Testis (tissue), 5 donors: ENCODE results near the gene RRAD. TPM values are rescaled to one million over a fixed set of nuclear protein-coding genes. Genes with fewer than 3 reads are reported as not detected.
"Not testable (repeated sequence)": the region's sequence is repeated elsewhere in the genome, so short reads cannot be mapped to it uniquely, and the experiment has no call there.

Source experiments
- DNase-seq: peaks from one replicate; pipeline ENCODE4 v3.0.0-alpha.2; 2019
- H3K27ac ChIP-seq, 2 donors: fragments of 200-600 bp; sonication (generic); one replicate each; pipeline ENCODE4 v1.5.1; 2019
- H3K27me3 ChIP-seq: fragments of 200-600 bp; sonication (generic); one replicate; pipeline ENCODE4 v1.5.1; 2019
- H3K36me3 ChIP-seq: fragments of 200-600 bp; sonication (generic); one replicate; pipeline ENCODE4 v1.5.1; 2017; ENCODE audit warnings: low read depth; ENCODE audit errors: missing control alignments
- H3K4me1 ChIP-seq: fragments of 200-600 bp; sonication (generic); one replicate; pipeline ENCODE4 v1.5.1; 2019
- H3K4me3 ChIP-seq, 2 donors: fragments of 200-600 bp; sonication (generic); one replicate each; pipeline ENCODE4 v1.5.1; 2017 to 2019
- H3K9me3 ChIP-seq: fragments of 200-600 bp; sonication (generic); one replicate; pipeline ENCODE4 v1.5.1; 2017
- CTCF ChIP-seq, 3 experiments: fragments of 450-650 bp in 2 of 3; fragments of 200-600 bp in 1 of 3; sonication (generic) in 1 of 3; IDR thresholded peaks; one replicate each; pipeline ENCODE4 v1.5.1; 2016 to 2019; ENCODE audit warnings: antibody characterized with exemption in 3 of 3, mild to moderate bottlenecking in 2 of 3, moderate library complexity in 1 of 3
- POLR2A ChIP-seq: fragments of 450-650 bp; IDR thresholded peaks from one replicate; pipeline ENCODE4 v1.6.1; 2017; ENCODE audit warnings: antibody characterized with exemption, mild to moderate bottlenecking, moderate library complexity
- WGBS, 2 donors: methylation state at CpG; one replicate each; pipeline ENCODE4 v1.1.5; 2018; 5-methylcytosine and 5-hydroxymethylcytosine counted together
- intact Hi-C: fragments of 100-400 bp; cut with DNase I; formaldehyde crosslinking; loops from one replicate; pipeline ENCODE4 v1.15.1; 2023; ENCODE audit warnings: low total_unique reads
- long read RNA-seq, 2 donors: transcript quantifications; one replicate each; lab custom pipeline, GENCODE V29; 2026
- polyA plus RNA-seq: library from polyadenylated mRNA; stranded (reverse); fragments of 350-450 nt; fragmentation: Illumina TruSeq; extraction: RNeasy Lipid Tissue Mini Kit (QIAGEN cat#74804); gene quantifications from one replicate; pipeline ENCODE4 v1.2.3, GENCODE V29; 2014; ENCODE audit warnings: low read depth, low replicate concordance; ENCODE audit not compliant: insufficient read depth
- total RNA-seq, 2 donors: library from RNA; depleted of rRNA; stranded (reverse); fragments of >200 nt; gene quantifications; one replicate each; pipeline ENCODE4 v1.2.3, GENCODE V29; 2016

The RRAD gene
- total RNA-seq (10 to 100 TPM; 12.4 to 19.4 TPM), polyA plus RNA-seq (9.1 TPM)
- long read RNA-seq, donor 1, transcript RRAD-201 (5 exons, 1,569 nt), result major isoform, 9 of 15 reads
- long read RNA-seq, donor 1, partial matches to known transcripts, result 6 of 15 reads
- long read RNA-seq, donor 1, other reads (novel, unspliced or antisense), result 0 of 15 reads
- long read RNA-seq, donor 2, partial matches to known transcripts, result 0 of 1 reads
- long read RNA-seq, donor 2, other reads (novel, unspliced or antisense), result 0 of 1 reads

- Histone ChIP-seq H3K27me3 (no peaks in the 10 kb centered on the region), H3K4me1 (peaks cover 28% of the 10 kb centered on the region), H3K27ac (peak within 1 kb of the TSS; percentile 67 to 71), H3K9me3 (no peaks in the 10 kb centered on the region), H3K4me3 (peak within 1 kb of the TSS; percentile 53 to 71), H3K36me3 (no peaks in the 10 kb centered on the region)
- peak; percentile 70 for DNase-seq
- WGBS, 2 donors, result 1 to 33% methylated on average over 1 to 34 of the region's 42 CpGs
- TF ChIP-seq CTCF (IDR thresholded peaks at IDR 0.05) (no peak), POLR2A (no peak)
- intact Hi-C loops, result no loop called here
Observed at GRCh38 chr16:66925322-66925840, at the start of gene RRAD. Gene RRAD (minus strand): TSS chr16:66925535. CDS start chr16:66925179, 356 bp downstream.

GRCh38 chr16:66974932-66975246 is 49.6 kb upstream of the RRAD start:
- DNase-seq, result peak; percentile 55
- not testable (repeated sequence) for H3K27ac ChIP-seq, H3K4me1 ChIP-seq, H3K9me3 ChIP-seq, H3K27me3 ChIP-seq, H3K36me3 ChIP-seq
- WGBS, 2 donors, result 47 to 48% methylated on average over 11 of the region's 11 CpGs
- H3K4me3 ChIP-seq, result peak overlapping the region in 1 of 2 donors; percentile 29
- intact Hi-C loops, result loop anchor here (5.0 kb wide), 1 partner anchor 182 kb away; the partner anchor contains the start of genes FBXL8 and TRADD

- H3K4me1 ChIP-seq, H3K27ac ChIP-seq, H3K9me3 ChIP-seq, intact Hi-C loops, DNase-seq, H3K27me3 ChIP-seq, H3K36me3 ChIP-seq: not testable (repeated sequence)
- WGBS, 2 donors, result 69 to 76% methylated on average over 7 to 22 of the region's 32 CpGs
- peak overlapping the region in 1 of 2 donors; percentile 29 for H3K4me3 ChIP-seq
Observed at GRCh38 chr16:66974156-66974931, 49.0 kb upstream of the RRAD start.

- Histone ChIP-seq H3K36me3 (no peaks in the 10 kb centered on the region), H3K27ac (no peak overlapping the region), H3K9me3 (no peaks in the 10 kb centered on the region), H3K4me1 (peaks cover under 1% of the 10 kb centered on the region), H3K27me3 (no peaks in the 10 kb centered on the region), H3K4me3 (peak overlapping the region in 1 of 2 donors; percentile 29)
- TF ChIP-seq CTCF (IDR thresholded peaks at IDR 0.05), result no peak
- TF ChIP-seq POLR2A, result no peak
- WGBS, 2 donors, result 43 to 84% methylated on average over 5 to 6 of the region's 6 CpGs
- intact Hi-C loops, result no loop called here
- no peak for DNase-seq
Observed at GRCh38 chr16:66973716-66974115, 48.4 kb upstream of the RRAD start.

GRCh38 chr16:66972983-66973382 is 47.6 kb upstream of the RRAD start:
- no peaks in the 10 kb centered on the region for H3K27me3 ChIP-seq
- DNase-seq, result no peak
- 77 to 78% methylated on average over 9 of the region's 9 CpGs for WGBS, 2 donors
- intact Hi-C loops, result no loop called here
- H3K4me3 ChIP-seq, result no peak overlapping the region
- TF ChIP-seq CTCF (IDR thresholded peaks at IDR 0.05), result no peak
- no peak for TF ChIP-seq POLR2A
- no peaks in the 10 kb centered on the region for H3K4me1 ChIP-seq
- no peaks in the 10 kb centered on the region for H3K9me3 ChIP-seq
- H3K27ac ChIP-seq, result no peak overlapping the region
- no peaks in the 10 kb centered on the region for H3K36me3 ChIP-seq
